NB4 (cell line): ENCODE results near the gene NXPH2.

Source experiments
- DNase-seq: peaks from one replicate; pipeline ENCODE4 v3.0.0; 2010; ENCODE audit warnings: low read depth
- H3K4me3 ChIP-seq: one replicate; pipeline ENCODE4 v1.5.1; 2011; ENCODE audit warnings: mild to moderate bottlenecking, low read depth, low read length, moderate library complexity
- MAX ChIP-seq: IDR thresholded peaks from 2 replicates; pipeline ENCODE4 v1.6.1; 2011; ENCODE audit warnings: low read depth, low read length
- MYC ChIP-seq: IDR thresholded peaks from 2 replicates; pipeline ENCODE4 v1.6.1; 2011; ENCODE audit warnings: low read depth, low read length
- POLR2A ChIP-seq: IDR thresholded peaks from 2 replicates; pipeline ENCODE4 v1.6.1; 2011; ENCODE audit warnings: mild to moderate bottlenecking; ENCODE audit not compliant: insufficient read length; ENCODE audit errors: extremely low read depth
- TF ChIP-seq, protein P1 (sequence below): IDR thresholded peaks from one replicate; pipeline ENCODE4 v1.5.1; 2012; ENCODE audit warnings: low read depth, low read length

The NXPH2 gene

GRCh38 chr2:138730497-138731030 lies 49.6 kb downstream of the NXPH2 start:
- no peak overlapping the region for H3K4me3 ChIP-seq
- TF ChIP-seq MAX (no peak), MYC (no peak), POLR2A (no peak)
- TF ChIP-seq, protein P1, sequence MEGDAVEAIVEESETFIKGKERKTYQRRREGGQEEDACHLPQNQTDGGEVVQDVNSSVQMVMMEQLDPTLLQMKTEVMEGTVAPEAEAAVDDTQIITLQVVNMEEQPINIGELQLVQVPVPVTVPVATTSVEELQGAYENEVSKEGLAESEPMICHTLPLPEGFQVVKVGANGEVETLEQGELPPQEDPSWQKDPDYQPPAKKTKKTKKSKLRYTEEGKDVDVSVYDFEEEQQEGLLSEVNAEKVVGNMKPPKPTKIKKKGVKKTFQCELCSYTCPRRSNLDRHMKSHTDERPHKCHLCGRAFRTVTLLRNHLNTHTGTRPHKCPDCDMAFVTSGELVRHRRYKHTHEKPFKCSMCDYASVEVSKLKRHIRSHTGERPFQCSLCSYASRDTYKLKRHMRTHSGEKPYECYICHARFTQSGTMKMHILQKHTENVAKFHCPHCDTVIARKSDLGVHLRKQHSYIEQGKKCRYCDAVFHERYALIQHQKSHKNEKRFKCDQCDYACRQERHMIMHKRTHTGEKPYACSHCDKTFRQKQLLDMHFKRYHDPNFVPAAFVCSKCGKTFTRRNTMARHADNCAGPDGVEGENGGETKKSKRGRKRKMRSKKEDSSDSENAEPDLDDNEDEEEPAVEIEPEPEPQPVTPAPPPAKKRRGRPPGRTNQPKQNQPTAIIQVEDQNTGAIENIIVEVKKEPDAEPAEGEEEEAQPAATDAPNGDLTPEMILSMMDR = no peak
- no peak for DNase-seq

- TF ChIP-seq, protein P1 = no peak
- TF ChIP-seq MYC (no peak), MAX (no peak), POLR2A (no peak)
- H3K4me3 ChIP-seq = no peak overlapping the region
- no peak for DNase-seq
Observed at GRCh38 chr2:138727956-138728355, 52.2 kb downstream of the NXPH2 start.

GRCh38 chr2:138726681-138727080 lies 53.5 kb downstream of the NXPH2 start:
- no peak overlapping the region for H3K4me3 ChIP-seq
- TF ChIP-seq POLR2A (no peak), MAX (no peak)
- TF ChIP-seq, protein P1 = no peak
- no peak for DNase-seq

GRCh38 chr2:138724729-138725459 lies 55.3 kb downstream of the NXPH2 start:
- DNase-seq = no peak
- H3K4me3 ChIP-seq = no peak overlapping the region
- TF ChIP-seq MYC = no peak

GRCh38 chr2:138724327-138724726 lies 55.9 kb downstream of the NXPH2 start:
- DNase-seq = no peak
- H3K4me3 ChIP-seq = no peak overlapping the region
- no peak for TF ChIP-seq POLR2A
- no peak for TF ChIP-seq MYC
- TF ChIP-seq, protein P1 = no peak
- TF ChIP-seq MAX = no peak

GRCh38 chr2:138723196-138723987 lies 56.8 kb downstream of the NXPH2 start:
- H3K4me3 ChIP-seq = no peak overlapping the region
- no peak for TF ChIP-seq POLR2A
- DNase-seq = no peak
